GM23248 (cell line): ENCODE data around the gene CDH4. TPM values are rescaled to one million over a fixed set of nuclear protein-coding genes. Genes with fewer than 3 reads are reported as not detected.

ENCODE experiments used
- DNase-seq: peaks from one replicate; pipeline ENCODE4 v3.0.0-alpha.2; 2015
- H2AFZ ChIP-seq: fragments of 200-600 bp; sonication (generic); 2 replicates; pipeline ENCODE4 v1.6.1; 2016; ENCODE audit warnings: antibody characterized with exemption
- H3F3A ChIP-seq: fragments of 200-600 bp; sonication (generic); 2 replicates; pipeline ENCODE4 v1.6.1; 2016; ENCODE audit warnings: mild to moderate bottlenecking, antibody characterized with exemption, mixed run types; ENCODE audit not compliant: insufficient read depth
- H3K27ac ChIP-seq: fragments of 200-600 bp; sonication (generic); 2 replicates; pipeline ENCODE4 v1.5.1; 2016; ENCODE audit warnings: mild to moderate bottlenecking
- H3K27me3 ChIP-seq: fragments of 200-600 bp; sonication (generic); replicated peaks from 2 replicates; pipeline ENCODE4 v1.6.1; 2016; ENCODE audit warnings: mild to moderate bottlenecking; ENCODE audit not compliant: insufficient read depth
- H3K36me3 ChIP-seq: fragments of 200-600 bp; sonication (generic); 2 replicates; pipeline ENCODE4 v1.6.1; 2016; ENCODE audit warnings: low read depth, mild to moderate bottlenecking
- H3K4me1 ChIP-seq: fragments of 200-600 bp; sonication (generic); 2 replicates; pipeline ENCODE4 v1.6.1; 2016; ENCODE audit warnings: mild to moderate bottlenecking; ENCODE audit not compliant: insufficient read depth
- H3K4me2 ChIP-seq: fragments of 200-600 bp; sonication (generic); one replicate; pipeline ENCODE4 v1.6.1; 2016; ENCODE audit warnings: mild to moderate bottlenecking; ENCODE audit not compliant: unreplicated experiment
- H3K4me3 ChIP-seq: fragments of 200-600 bp; sonication (generic); 2 replicates; pipeline ENCODE4 v1.5.1; 2016; ENCODE audit warnings: mild to moderate bottlenecking
- H3K79me2 ChIP-seq: fragments of 200-600 bp; sonication (generic); 2 replicates; pipeline ENCODE4 v1.6.1; 2016; ENCODE audit warnings: mild to moderate bottlenecking; ENCODE audit not compliant: insufficient read depth
- H3K9ac ChIP-seq: fragments of 200-600 bp; sonication (generic); 2 replicates; pipeline ENCODE4 v1.6.1; 2016; ENCODE audit warnings: mild to moderate bottlenecking
- H3K9me2 ChIP-seq: fragments of 200-600 bp; sonication (generic); 2 replicates; pipeline ENCODE4 v1.6.1; 2016; ENCODE audit warnings: mixed run types, mild to moderate bottlenecking, moderate library complexity; ENCODE audit not compliant: insufficient read depth
- H3K9me3 ChIP-seq: fragments of 200-600 bp; sonication (generic); one replicate; pipeline ENCODE4 v1.6.1; 2017; ENCODE audit warnings: low read depth
- H4K20me1 ChIP-seq: fragments of 200-600 bp; sonication (generic); 2 replicates; pipeline ENCODE4 v1.6.0; 2016; ENCODE audit not compliant: insufficient read depth
- EZH2 ChIP-seq: fragments of 200-600 bp; sonication (generic); IDR thresholded peaks from 2 replicates; pipeline ENCODE4 v1.6.1; 2018; ENCODE audit warnings: antibody characterized with exemption, mild to moderate bottlenecking; ENCODE audit not compliant: insufficient read depth, poor library complexity, severe bottlenecking
- EZH2phosphoT487 ChIP-seq: fragments of 200-600 bp; sonication (generic); IDR thresholded peaks from 2 replicates; pipeline ENCODE4 v1.6.1; 2018; ENCODE audit warnings: antibody characterized with exemption, moderate library complexity, mild to moderate bottlenecking, low read depth; ENCODE audit not compliant: insufficient read depth
- WGBS, 2 experiments: methylation state at CpG; one replicate each; pipeline ENCODE4 v1.1.6; 2015 to 2017; ENCODE audit warnings: low lambda C conversion rate in 2 of 2, low coverage in 1 of 2; ENCODE audit errors: missing lambda C conversion rate in 2 of 2; 5-methylcytosine and 5-hydroxymethylcytosine counted together
- in situ Hi-C: fragments of 300-500 bp; cut with MboI; formaldehyde crosslinking; loops from 2 replicates; pipeline ENCODE4 v1.15.0; 2020
- polyA plus RNA-seq: library from polyadenylated mRNA; unstranded; fragments of >200 nt; fragmentation: Nextera tagmentation; extraction: Ambion mirVana; gene quantifications from 2 replicates; pipeline ENCODE4 v1.2.1, GENCODE V29; 2016
- total RNA-seq: library from RNA; depleted of rRNA; stranded (reverse); fragments of >200 nt; shearing (Covaris generic); gene quantifications from 2 replicates; pipeline ENCODE4 v1.2.3, GENCODE V29; 2014

Gene CDH4
- total and polyA plus RNA-seq, 2 experiments from 2014 or later, result 1.1 to 3.9 TPM

GRCh38 chr20:61779176-61779965 is 527.3 kb downstream of the CDH4 start:
- Histone ChIP-seq H3K9me3 (no peaks in the 10 kb centered on the region), H3K27me3 (no peaks in the 10 kb centered on the region; the same call in 1 of the 2 replicates), H3K4me2 (no peak overlapping the region), H2AFZ (no peak overlapping the region), H3K9me2 (no peaks in the 10 kb centered on the region), H3F3A (no peaks in the 10 kb centered on the region), H4K20me1 (no peaks in the 10 kb centered on the region), H3K4me3 (no peak overlapping the region), H3K27ac (no peak overlapping the region), H3K79me2 (no peaks in the 10 kb centered on the region), H3K9ac (no peak overlapping the region), H3K4me1 (no peaks in the 10 kb centered on the region), H3K36me3 (no peaks in the 10 kb centered on the region)
- DNase-seq, result no peak
- 41 to 49% methylated on average over 27 of the region's 27 CpGs for WGBS, 2 experiments
- TF ChIP-seq EZH2 (no peak), EZH2phosphoT487 (no peak)
- in situ Hi-C loops, result no loop called here

GRCh38 chr20:61780066-61780465 is 528.0 kb downstream of the CDH4 start:
- H3F3A ChIP-seq, result no peaks in the 10 kb centered on the region
- H4K20me1 ChIP-seq, result no peaks in the 10 kb centered on the region
- H3K27ac ChIP-seq, result no peak overlapping the region
- no peak overlapping the region for H3K4me3 ChIP-seq
- no peaks in the 10 kb centered on the region for H3K79me2 ChIP-seq
- H3K4me2 ChIP-seq, result no peak overlapping the region
- TF ChIP-seq EZH2phosphoT487 (no peak), EZH2 (no peak)
- no peaks in the 10 kb centered on the region for H3K9me3 ChIP-seq
- DNase-seq, result no peak
- no peaks in the 10 kb centered on the region; the same call in 1 of the 2 replicates for H3K27me3 ChIP-seq
- in situ Hi-C loops, result loop anchor here (10.0 kb wide), 1 partner anchor 65 kb away; no protein-coding TSS in a partner anchor
- H3K4me1 ChIP-seq, result no peaks in the 10 kb centered on the region
- H3K9ac ChIP-seq, result no peak overlapping the region
- H2AFZ ChIP-seq, result no peak overlapping the region
- H3K36me3 ChIP-seq, result no peaks in the 10 kb centered on the region
- no peaks in the 10 kb centered on the region for H3K9me2 ChIP-seq
- WGBS, 2 experiments, result 39 to 68% methylated on average over 7 of the region's 7 CpGs

GRCh38 chr20:61784801-61785566 is 532.9 kb downstream of the CDH4 start:
- H3K36me3 ChIP-seq, result no peaks in the 10 kb centered on the region
- no peaks in the 10 kb centered on the region for H3K9me3 ChIP-seq
- H3F3A ChIP-seq, result no peaks in the 10 kb centered on the region
- in situ Hi-C loops, result loop anchor here (10.0 kb wide), 1 partner anchor 60 kb away; no protein-coding TSS in a partner anchor
- no peaks in the 10 kb centered on the region for H3K9me2 ChIP-seq
- TF ChIP-seq EZH2 (no peak), EZH2phosphoT487 (no peak)
- no peaks in the 10 kb centered on the region; the same call in 1 of the 2 replicates for H3K27me3 ChIP-seq
- DNase-seq, result no peak
- H3K79me2 ChIP-seq, result no peaks in the 10 kb centered on the region
- H2AFZ ChIP-seq, result no peak overlapping the region
- H4K20me1 ChIP-seq, result no peaks in the 10 kb centered on the region
- H3K4me1 ChIP-seq, result no peaks in the 10 kb centered on the region
- H3K27ac ChIP-seq, result no peak overlapping the region
- 50 to 52% methylated on average over 17 to 18 of the region's 18 CpGs for WGBS, 2 experiments
- no peak overlapping the region for H3K9ac ChIP-seq
- no peak overlapping the region for H3K4me3 ChIP-seq
- no peak overlapping the region for H3K4me2 ChIP-seq

- Histone ChIP-seq H4K20me1 (no peaks in the 10 kb centered on the region), H3K27ac (no peak overlapping the region), H3K4me3 (no peak overlapping the region), H3K27me3 (no peaks in the 10 kb centered on the region; the same call in 1 of the 2 replicates), H3K4me2 (no peak overlapping the region), H3K9me3 (no peaks in the 10 kb centered on the region), H3K4me1 (no peaks in the 10 kb centered on the region), H3K79me2 (no peaks in the 10 kb centered on the region), H3F3A (no peaks in the 10 kb centered on the region), H2AFZ (no peak overlapping the region), H3K9ac (no peak overlapping the region), H3K36me3 (no peaks in the 10 kb centered on the region), H3K9me2 (no peaks in the 10 kb centered on the region)
- no peak for TF ChIP-seq EZH2
- TF ChIP-seq EZH2phosphoT487, result no peak
- in situ Hi-C loops, result loop anchor here (10.0 kb wide), 1 partner anchor 59 kb away; no protein-coding TSS in a partner anchor
- DNase-seq, result no peak
- WGBS, 2 experiments, result 11 to 60% methylated on average over 1 of the region's 1 CpG
These were observed 533.4 kb downstream of the CDH4 start for GRCh38 chr20:61785567-61785816.
